Gastrocnemius medialis (tissue), 4 donors: ENCODE measurements around the gene ATP2A2.

ENCODE experiments used
- POLR2A ChIP-seq, 2 donors: fragments of 450-650 bp; IDR thresholded peaks; one replicate each; pipeline ENCODE4 v1.6.1; 2017; ENCODE audit warnings: antibody characterized with exemption in 2 of 2, mild to moderate bottlenecking in 2 of 2, moderate library complexity in 2 of 2
- TF ChIP-seq, protein P1 (sequence below), 5 experiments: fragments of 450-650 bp in 3 of 5; fragments of 200-600 bp in 2 of 5; sonication (generic) in 2 of 5; IDR thresholded peaks in 4 of 5; conservative IDR thresholded peaks in 1 of 5; 1 replicate in 4 of 5; 2 replicates in 1 of 5; pipeline ENCODE4 v1.5.1; 2016 to 2019; ENCODE audit warnings: antibody characterized with exemption in 5 of 5, mild to moderate bottlenecking in 3 of 5, moderate library complexity in 3 of 5

DNA sequence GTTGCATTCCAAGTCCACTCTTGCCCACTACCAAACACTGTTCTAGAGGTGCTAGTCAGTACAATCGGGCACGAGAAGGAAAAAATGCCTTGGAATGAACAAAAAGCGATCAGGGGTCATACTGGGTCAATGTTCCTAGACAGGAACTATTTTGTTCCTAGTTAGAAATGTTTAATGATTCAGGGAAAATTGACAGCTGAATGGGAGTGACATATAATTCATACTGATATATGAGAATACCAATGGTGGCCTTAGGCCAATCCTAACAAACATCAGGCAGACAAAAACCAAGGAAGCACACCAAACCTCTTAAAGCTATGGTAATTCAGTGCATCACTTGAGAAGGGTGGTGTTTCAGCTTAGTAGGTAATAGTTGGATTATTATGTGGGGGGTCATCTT lies 71.4 kb downstream of the ATP2A2 start:
- TF ChIP-seq POLR2A (IDR thresholded peaks at IDR 0.05) = no peak
- TF ChIP-seq, protein P1, sequence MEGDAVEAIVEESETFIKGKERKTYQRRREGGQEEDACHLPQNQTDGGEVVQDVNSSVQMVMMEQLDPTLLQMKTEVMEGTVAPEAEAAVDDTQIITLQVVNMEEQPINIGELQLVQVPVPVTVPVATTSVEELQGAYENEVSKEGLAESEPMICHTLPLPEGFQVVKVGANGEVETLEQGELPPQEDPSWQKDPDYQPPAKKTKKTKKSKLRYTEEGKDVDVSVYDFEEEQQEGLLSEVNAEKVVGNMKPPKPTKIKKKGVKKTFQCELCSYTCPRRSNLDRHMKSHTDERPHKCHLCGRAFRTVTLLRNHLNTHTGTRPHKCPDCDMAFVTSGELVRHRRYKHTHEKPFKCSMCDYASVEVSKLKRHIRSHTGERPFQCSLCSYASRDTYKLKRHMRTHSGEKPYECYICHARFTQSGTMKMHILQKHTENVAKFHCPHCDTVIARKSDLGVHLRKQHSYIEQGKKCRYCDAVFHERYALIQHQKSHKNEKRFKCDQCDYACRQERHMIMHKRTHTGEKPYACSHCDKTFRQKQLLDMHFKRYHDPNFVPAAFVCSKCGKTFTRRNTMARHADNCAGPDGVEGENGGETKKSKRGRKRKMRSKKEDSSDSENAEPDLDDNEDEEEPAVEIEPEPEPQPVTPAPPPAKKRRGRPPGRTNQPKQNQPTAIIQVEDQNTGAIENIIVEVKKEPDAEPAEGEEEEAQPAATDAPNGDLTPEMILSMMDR (IDR thresholded peaks at IDR 0.05 in 4 of 5, conservative IDR thresholded peaks at IDR 0.05 in 1 of 5) = no peak
